ENCODE data around the gene EHBP1L1.

DNA sequence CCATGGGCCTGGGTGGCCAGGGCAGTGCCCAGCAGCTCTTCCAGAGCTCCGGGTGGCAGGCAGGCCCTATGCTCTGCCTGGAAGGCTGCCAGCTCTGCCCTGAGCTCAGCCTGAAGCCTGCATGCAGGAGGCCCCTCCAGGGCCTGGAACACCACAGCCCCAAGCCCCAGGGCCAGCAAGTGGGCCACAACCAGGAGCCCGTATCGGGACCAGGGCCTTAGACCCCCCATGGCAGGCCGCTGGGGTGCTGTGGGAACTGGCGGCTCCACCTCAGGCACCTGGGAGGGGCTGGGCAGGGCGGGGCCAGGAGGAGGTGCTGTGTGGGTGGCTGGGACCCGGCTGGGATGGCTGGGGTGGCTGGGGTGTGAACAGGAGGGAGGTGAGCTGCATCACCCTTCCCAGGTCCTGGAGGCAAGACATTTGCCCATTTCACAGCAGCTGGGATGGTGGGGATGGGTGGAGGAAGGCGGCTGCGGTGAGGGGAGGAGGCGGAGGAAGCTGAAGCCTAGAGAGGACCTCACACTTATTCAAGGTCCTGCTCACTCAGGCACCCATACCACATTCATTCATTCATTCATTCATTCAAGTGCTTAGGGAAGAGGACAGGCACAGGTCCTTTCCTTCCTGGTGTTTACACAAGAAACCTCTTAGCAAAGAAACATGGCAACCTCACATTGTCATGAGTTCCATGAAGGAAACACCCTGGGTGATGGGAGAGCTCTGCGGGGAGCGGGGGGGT is 19.9 kb downstream of the EHBP1L1 start, which contains the start of gene KCNK7:
- no peak for TF ChIP-seq POLR2A (IDR thresholded peaks at IDR 0.05)
- TF ChIP-seq, protein P1, sequence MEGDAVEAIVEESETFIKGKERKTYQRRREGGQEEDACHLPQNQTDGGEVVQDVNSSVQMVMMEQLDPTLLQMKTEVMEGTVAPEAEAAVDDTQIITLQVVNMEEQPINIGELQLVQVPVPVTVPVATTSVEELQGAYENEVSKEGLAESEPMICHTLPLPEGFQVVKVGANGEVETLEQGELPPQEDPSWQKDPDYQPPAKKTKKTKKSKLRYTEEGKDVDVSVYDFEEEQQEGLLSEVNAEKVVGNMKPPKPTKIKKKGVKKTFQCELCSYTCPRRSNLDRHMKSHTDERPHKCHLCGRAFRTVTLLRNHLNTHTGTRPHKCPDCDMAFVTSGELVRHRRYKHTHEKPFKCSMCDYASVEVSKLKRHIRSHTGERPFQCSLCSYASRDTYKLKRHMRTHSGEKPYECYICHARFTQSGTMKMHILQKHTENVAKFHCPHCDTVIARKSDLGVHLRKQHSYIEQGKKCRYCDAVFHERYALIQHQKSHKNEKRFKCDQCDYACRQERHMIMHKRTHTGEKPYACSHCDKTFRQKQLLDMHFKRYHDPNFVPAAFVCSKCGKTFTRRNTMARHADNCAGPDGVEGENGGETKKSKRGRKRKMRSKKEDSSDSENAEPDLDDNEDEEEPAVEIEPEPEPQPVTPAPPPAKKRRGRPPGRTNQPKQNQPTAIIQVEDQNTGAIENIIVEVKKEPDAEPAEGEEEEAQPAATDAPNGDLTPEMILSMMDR (IDR thresholded peaks at IDR 0.05): no peak

All from lower leg skin (tissue), 3 donors.